GM12891 (cell line): Measurements from ENCODE around the gene GNB3.
A peak's percentile ranks its signal among the peaks of the same experiment; 100 is the strongest.
"Not testable (repeated sequence)": the region's sequence is repeated elsewhere in the genome, so short reads cannot be mapped to it uniquely, and the experiment has no call there.

Experiments used
- DNase-seq: peaks from one replicate; pipeline ENCODE4 v3.0.0; 2011; ENCODE audit warnings: low spot score; ENCODE audit not compliant: insufficient read length
- FAIRE-seq: peaks from 2 replicates; lab custom pipeline; 2011; peaks lifted over from hg19 to GRCh38; lab: Jason Lieb, UNC
- PAX5 ChIP-seq: IDR thresholded peaks from 2 replicates; pipeline ENCODE4 v1.6.1; 2011; ENCODE audit warnings: low read length, moderate library complexity, mild to moderate bottlenecking; ENCODE audit not compliant: insufficient read depth, severe bottlenecking
- POLR2A ChIP-seq: IDR thresholded peaks from 2 replicates; pipeline ENCODE4 v1.6.1; 2011; ENCODE audit warnings: low read depth, low read length, control low read depth
- POLR2AphosphoS5 ChIP-seq: IDR thresholded peaks from 2 replicates; pipeline ENCODE4 v1.6.1; 2011; ENCODE audit warnings: low read depth, low read length, control low read depth
- POU2F2 ChIP-seq: IDR thresholded peaks from 2 replicates; pipeline ENCODE4 v1.6.1; 2011; ENCODE audit warnings: low read depth, mild to moderate bottlenecking, control low read depth, low read length, moderate library complexity
- SPI1 ChIP-seq: IDR thresholded peaks from 2 replicates; pipeline ENCODE4 v1.6.1; 2011; ENCODE audit warnings: low read depth, low read length, control low read depth
- TAF1 ChIP-seq: IDR thresholded peaks from 2 replicates; pipeline ENCODE4 v1.6.1; 2011; ENCODE audit warnings: low read depth, low read length, control low read depth

Gene GNB3

GRCh38 chr12:6890789-6891645 lies 50.3 kb downstream of the GNB3 start:
- TF ChIP-seq TAF1, result peak; percentile 79; the same call in 1 of the 2 replicates
- TF ChIP-seq POU2F2, result no peak
- TF ChIP-seq POLR2AphosphoS5, result no peak
- TF ChIP-seq POLR2A, result peak; percentile 46; the same call in 1 of the 2 replicates
- peak; percentile 59 for TF ChIP-seq PAX5
- TF ChIP-seq SPI1, result 0 out of 2 replicates have a peak, but pooled peaks have one; percentile 16
- DNase-seq (peak; percentile 94), FAIRE-seq (peak; percentile 99)

GRCh38 chr12:6891646-6892001 lies 50.9 kb downstream of the GNB3 start:
- TF ChIP-seq POU2F2 (no peak), SPI1 (no peak), POLR2AphosphoS5 (no peak), TAF1 (no peak)
- no peak for DNase-seq
- peak; percentile 20 for FAIRE-seq

GRCh38 chr12:6892683-6893082 lies 52.0 kb downstream of the GNB3 start:
- peak; percentile 66 for FAIRE-seq

DNA sequence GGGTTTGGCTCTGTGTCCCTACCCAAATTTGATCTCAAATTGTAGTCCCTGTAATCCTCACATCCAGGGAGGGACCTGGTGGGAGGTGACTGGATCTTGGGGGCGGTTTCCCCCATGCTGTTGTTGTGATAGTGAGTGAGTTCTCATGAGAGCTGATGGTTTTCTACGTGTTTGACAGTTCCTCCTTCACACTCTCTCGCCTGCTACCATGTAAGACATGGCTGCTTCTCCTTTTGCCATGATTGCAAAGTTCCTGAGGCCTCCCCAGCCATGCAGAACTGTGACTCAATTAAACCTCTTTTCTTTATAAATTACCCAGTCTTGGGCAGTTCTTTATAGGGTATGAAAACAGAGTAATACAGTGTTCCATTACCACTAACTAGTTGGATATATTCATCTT lies 53.6 kb downstream of the GNB3 start:
- DNase-seq (no peak), FAIRE-seq (no peak)
- TF ChIP-seq TAF1 (no peak), POLR2AphosphoS5 (no peak), POU2F2 (no peak), PAX5 (no peak), POLR2A (no peak), SPI1 (no peak)

More at GRCh38 chr12:6892683-6893082, 52.0 kb downstream of the GNB3 start:
- not testable (repeated sequence) for DNase-seq
